CD4-positive, alpha-beta T cell (primary cell): ENCODE data around the gene PTPRT. TPM values are rescaled to one million over a fixed set of nuclear protein-coding genes. Genes with fewer than 3 reads are reported as not detected.

ENCODE experiments used
- ATAC-seq: fragments of 200-7000 bp; cut with Tn5 transposase; one replicate; pipeline ENCODE4 v1.10.0; 2022; ENCODE audit warnings: mild to moderate bottlenecking; ENCODE audit not compliant: poor library complexity
- CTCF ChIA-PET: fragments of 350-600 bp; sonication (Branson Sonifier 250); formaldehyde crosslinking; loops from one replicate; lab custom pipeline; 2021; ENCODE audit warnings: antibody characterized with exemption, inconsistent platforms; lab: Charles Lee
- POLR2A ChIA-PET: fragments of 350-600 bp; sonication (Branson Sonifier 250); formaldehyde crosslinking; loops from one replicate; lab custom pipeline; 2021; ENCODE audit warnings: antibody characterized with exemption, inconsistent platforms; lab: Charles Lee
- DNase-seq, 14 experiments: peaks; one replicate each; pipeline ENCODE4 v3.0.0-alpha.2; 2013 to 2020; ENCODE audit warnings: mixed read lengths in 2 of 14
- H3K27ac ChIP-seq, 2 donors: one replicate each; pipeline versions ENCODE4 v1.5.1 to v1.7.0; 2013; ENCODE audit warnings: low read length in 2 of 2, low read depth in 1 of 2, mild to moderate bottlenecking in 1 of 2
- H3K27me3 ChIP-seq, 2 experiments: 1 replicate in 1 of 2; 2 replicates in 1 of 2; pipeline versions ENCODE4 v1.6.1 to v1.7.0; 2013; ENCODE audit warnings: low read length in 2 of 2, control low read depth in 1 of 2, mild to moderate bottlenecking in 1 of 2, moderate library complexity in 1 of 2; ENCODE audit not compliant: insufficient read depth in 2 of 2, control insufficient read depth in 1 of 2
- H3K36me3 ChIP-seq: one replicate; pipeline ENCODE4 v1.6.1; 2013; ENCODE audit warnings: low read length, control low read depth; ENCODE audit not compliant: insufficient read depth
- H3K4me1 ChIP-seq: one replicate; pipeline ENCODE4 v1.6.1; 2013; ENCODE audit warnings: low read length, control low read depth; ENCODE audit not compliant: insufficient read depth
- H3K4me3 ChIP-seq: one replicate; pipeline ENCODE4 v1.5.1; 2013; ENCODE audit warnings: mild to moderate bottlenecking, low read length, moderate library complexity
- H3K9me3 ChIP-seq, 2 experiments: 1 replicate in 1 of 2; 2 replicates in 1 of 2; pipeline versions ENCODE4 v1.6.1 to v1.7.0; 2013; ENCODE audit warnings: low read length in 2 of 2, mild to moderate bottlenecking in 2 of 2, control low read depth in 1 of 2, moderate library complexity in 1 of 2; ENCODE audit not compliant: control insufficient read depth in 1 of 2, insufficient read depth in 1 of 2
- H3K27ac Mint-ChIP-seq: one replicate; pipeline ENCODE4 v1.8.0; 2020; ENCODE audit warnings: mixed read lengths
- H3K27me3 Mint-ChIP-seq: one replicate; pipeline ENCODE4 v1.8.0; 2021; ENCODE audit warnings: mixed read lengths
- H3K36me3 Mint-ChIP-seq: one replicate; pipeline ENCODE4 v1.8.0; 2021; ENCODE audit warnings: low read depth, mixed read lengths
- H3K4me1 Mint-ChIP-seq: one replicate; pipeline ENCODE4 v1.8.0; 2021; ENCODE audit warnings: low read depth, mixed read lengths
- H3K4me3 Mint-ChIP-seq: one replicate; pipeline ENCODE4 v1.8.0; 2020; ENCODE audit warnings: mild to moderate bottlenecking, mixed read lengths
- H3K9me3 Mint-ChIP-seq: one replicate; pipeline ENCODE4 v1.8.0; 2020; ENCODE audit warnings: mixed read lengths
- CTCF ChIP-seq: fragments of 200-600 bp; IDR thresholded peaks from one replicate; pipeline ENCODE4 v1.8.0; 2022; ENCODE audit warnings: antibody characterized with exemption, mild to moderate bottlenecking
- intact Hi-C, 2 experiments: fragments of 100-400 bp; cut with DNase I in 1 of 2; cut with micrococcal nuclease in 1 of 2; formaldehyde crosslinking; loops; one replicate each; pipeline versions ENCODE4 v1.15.1 to v1.9.0; 2023 to 2025; cut with DNase I, micrococcal nuclease
- total RNA-seq, 174 experiments: library from RNA in 2 of 174; stranded (reverse) in 2 of 174; gene quantifications; one replicate each; pipeline ENCODE4 v1.2.3 and lab custom pipeline; 2021 to 2026

Gene PTPRT
- total RNA-seq, 2 experiments from 2014 or later, result not detected

- H3K4me1 Mint-ChIP-seq, result no peaks in the 10 kb centered on the region
- Histone ChIP-seq H3K4me1 (no peaks in the 10 kb centered on the region), H3K9me3 (no peaks in the 10 kb centered on the region), H3K27me3 (no peaks in the 10 kb centered on the region), H3K36me3 (no peaks in the 10 kb centered on the region), H3K27ac (no peak overlapping the region), H3K4me3 (no peak overlapping the region)
- H3K36me3 Mint-ChIP-seq, result no peaks in the 10 kb centered on the region
- no peak for TF ChIP-seq CTCF
- CTCF ChIA-PET, result interaction anchor here (1.0 kb wide), 1 partner anchor 12 kb away, joined by 3 read pairs; no protein-coding TSS in a partner anchor
- no peaks in the 10 kb centered on the region for H3K27me3 Mint-ChIP-seq
- H3K27ac Mint-ChIP-seq, result no peak overlapping the region
- H3K9me3 Mint-ChIP-seq, result no peaks in the 10 kb centered on the region
- intact Hi-C loops, result no loop called here
- POLR2A ChIA-PET, result no interaction called here
- H3K4me3 Mint-ChIP-seq, result no peak overlapping the region
- DNase-seq, result no peak
- ATAC-seq, result no peak
Measured at GRCh38 chr20:42553374-42553773, 636.3 kb downstream of the PTPRT start.

DNA sequence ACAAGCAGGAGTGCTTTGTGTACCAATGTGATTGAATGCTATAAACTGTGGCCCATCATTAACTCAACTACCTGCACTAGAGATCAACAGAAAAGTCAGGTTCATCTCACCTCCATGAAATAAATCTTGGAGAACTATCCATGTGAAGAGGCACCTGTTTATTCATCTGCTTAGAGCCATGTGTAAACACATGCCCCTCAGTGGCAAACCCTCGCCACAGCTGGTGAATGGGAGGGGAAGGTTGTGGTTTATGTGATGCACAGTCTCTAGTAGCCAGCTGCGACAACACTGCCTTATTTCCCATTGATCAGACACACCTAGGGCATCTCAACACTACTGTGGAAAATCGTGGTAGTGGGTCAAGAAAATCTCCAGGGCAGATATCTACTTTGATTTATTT is 640.2 kb downstream of the PTPRT start:
- DNase-seq, result no peak
- Histone ChIP-seq H3K27me3 (no peaks in the 10 kb centered on the region), H3K4me3 (no peak overlapping the region), H3K4me1 (no peaks in the 10 kb centered on the region), H3K9me3 (no peaks in the 10 kb centered on the region), H3K36me3 (no peaks in the 10 kb centered on the region), H3K27ac (no peak overlapping the region)
- no peak for TF ChIP-seq CTCF
- CTCF ChIA-PET, result no interaction called here
- intact Hi-C loops, result no loop called here
- H3K36me3 Mint-ChIP-seq, result no peaks in the 10 kb centered on the region
- POLR2A ChIA-PET, result no interaction called here
- H3K9me3 Mint-ChIP-seq, result no peaks in the 10 kb centered on the region
- no peak overlapping the region for H3K27ac Mint-ChIP-seq
- H3K4me3 Mint-ChIP-seq, result no peak overlapping the region
- ATAC-seq, result no peak
- no peaks in the 10 kb centered on the region for H3K27me3 Mint-ChIP-seq
- no peaks in the 10 kb centered on the region for H3K4me1 Mint-ChIP-seq

DNA sequence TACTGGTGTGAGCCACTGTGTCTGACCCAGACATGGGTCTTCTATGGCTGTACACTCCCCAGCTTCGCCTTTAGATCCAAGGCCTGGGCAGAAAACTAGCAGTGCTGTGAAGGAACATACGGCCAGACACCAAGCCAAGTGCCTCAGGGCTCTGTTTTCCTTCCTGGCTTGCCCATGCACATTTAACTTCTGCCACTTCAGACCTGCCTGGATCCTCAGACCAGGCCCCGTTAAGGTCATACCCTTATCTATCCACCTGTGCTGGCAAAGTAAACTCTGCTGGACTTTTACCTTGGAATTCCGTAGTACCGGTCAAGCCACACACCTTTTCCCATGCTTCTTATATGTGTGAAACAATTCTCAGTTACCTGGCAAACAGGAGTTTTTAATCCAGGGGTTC is 644.8 kb downstream of the PTPRT start:
- intact Hi-C loops, result no loop called here
- no peaks in the 10 kb centered on the region for H3K27me3 ChIP-seq

More for the DNA sequence above, 644.8 kb downstream of the PTPRT start:
- no peak for TF ChIP-seq CTCF
- H3K36me3 Mint-ChIP-seq, result no peaks in the 10 kb centered on the region
- H3K9me3 ChIP-seq, result no peaks in the 10 kb centered on the region
- no peaks in the 10 kb centered on the region for H3K4me1 Mint-ChIP-seq
- no peaks in the 10 kb centered on the region for H3K27me3 Mint-ChIP-seq
- no peak overlapping the region for H3K27ac ChIP-seq
- H3K36me3 ChIP-seq, result no peaks in the 10 kb centered on the region
- no peak overlapping the region for H3K4me3 ChIP-seq
- ATAC-seq, result no peak
- H3K4me1 ChIP-seq, result no peaks in the 10 kb centered on the region
- ChIA-PET POLR2A (no interaction called here), CTCF (no interaction called here)
- no peak overlapping the region for H3K4me3 Mint-ChIP-seq
- no peak for DNase-seq
- H3K27ac Mint-ChIP-seq, result no peak overlapping the region
- peaks cover 3% of the 10 kb centered on the region for H3K9me3 Mint-ChIP-seq
